ENCODE measurements around the gene PRKCZ. TPM values are rescaled to one million over a fixed set of nuclear protein-coding genes. Genes with fewer than 3 reads are reported as not detected.
"Not testable (repeated sequence)": the region's sequence is repeated elsewhere in the genome, so short reads cannot be mapped to it uniquely, and the experiment has no call there.

PRKCZ gene
- total and polyA plus RNA-seq, 7 experiments from 2014 or later: 3.6 to 29.6 (median 24.0) TPM

DNA sequence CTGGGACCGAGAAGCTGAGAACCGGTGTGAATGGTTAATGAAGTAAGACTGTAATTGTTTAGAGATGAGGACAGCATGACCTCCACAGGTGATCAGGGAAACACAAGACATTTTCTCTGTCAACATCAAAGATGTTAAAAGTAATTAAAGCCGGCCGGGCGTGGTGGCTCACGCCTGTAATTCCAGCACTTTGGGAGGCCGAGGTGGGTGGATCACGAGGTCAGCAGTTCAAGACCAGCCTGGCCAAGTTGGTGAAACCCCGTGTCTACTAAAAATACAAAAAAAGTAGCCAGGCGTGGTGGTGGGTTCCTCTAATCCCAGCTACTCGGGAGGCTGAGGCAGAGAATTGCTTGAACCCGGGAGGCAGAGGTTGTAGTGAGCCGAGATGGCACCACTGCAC is 88.9 kb downstream of the PRKCZ start:
- CTCF ChIA-PET: interaction anchor here (0.6 to 3.0 kb wide), 10 partner anchors 11 to 238 kb away, joined by 3 to 25 read pairs (median 4); no protein-coding TSS in a partner anchor

DNA sequence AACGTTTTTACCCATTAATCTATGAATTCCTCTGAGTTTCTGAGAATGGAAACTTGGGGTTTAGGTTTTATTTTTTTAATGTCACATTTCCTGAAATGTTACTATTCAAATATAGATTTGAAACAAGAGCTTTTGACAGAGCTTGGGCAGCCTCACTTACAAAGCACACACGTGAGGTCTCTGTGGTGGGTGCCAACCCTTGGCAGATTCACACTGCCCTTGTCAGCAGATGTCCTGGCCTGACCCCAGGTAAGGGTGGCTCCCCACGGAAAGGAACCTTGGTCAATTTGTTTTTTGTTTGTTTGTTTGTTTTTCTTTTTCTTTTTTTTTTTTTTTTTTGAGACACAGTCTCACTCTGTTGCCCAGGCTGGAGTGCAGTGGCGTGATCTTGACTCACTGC is 90.8 kb downstream of the PRKCZ start:
- Mint-ChIP-seq H3K4me3 (no peak overlapping the region), H3K27me3 (no peaks in the 10 kb centered on the region), H3K36me3 (peaks cover 0 to 7% (median 0%) of the 10 kb centered on the region in 5 donors), H3K9me3 (no peaks in the 10 kb centered on the region), H3K4me1 (peaks cover 7 to 21% (median 13%) of the 10 kb centered on the region in 7 donors), H3K27ac (no peak overlapping the region)
- H3K27me3 ChIP-seq (ENCODE audit: control insufficient read depth in 2 of 2, insufficient read depth in 2 of 2, low read length in 2 of 2): no peaks in the 10 kb centered on the region
- POLR2A ChIA-PET: interaction anchor here (1.9 kb wide), 1 partner anchor 11 kb away, joined by 4 read pairs; no protein-coding TSS in a partner anchor
- no peak overlapping the region for H3K27ac ChIP-seq (ENCODE audit: low read depth, low read length)
- no peaks in the 10 kb centered on the region for H3K36me3 ChIP-seq (ENCODE audit: control insufficient read depth in 2 of 3, insufficient read depth in 3 of 3, low read length in 3 of 3)
- ATAC-seq (no peak), DNase-seq (no peak)
- intact Hi-C loops (cut with micrococcal nuclease): no loop called here
- H3K4me1 ChIP-seq (ENCODE audit: control insufficient read depth in 2 of 2, insufficient read depth in 2 of 2, low read length in 2 of 2): peaks cover 5 to 8% of the 10 kb centered on the region in 2 donors
- CTCF ChIA-PET: interaction anchor here (1.6 to 3.0 kb wide), 3 partner anchors 10 to 48 kb away, joined by 5 to 25 read pairs (median 11); no protein-coding TSS in a partner anchor
- no peak overlapping the region for H3K4me3 ChIP-seq (ENCODE audit: low read length)
- H3K9me3 ChIP-seq (ENCODE audit: control insufficient read depth in 2 of 3, low read length in 3 of 3): no peaks in the 10 kb centered on the region

More for the DNA sequence above, 88.9 kb downstream of the PRKCZ start:
- not testable (repeated sequence) for H3K4me3 ChIP-seq (ENCODE audit: low read length); H3K4me3 Mint-ChIP-seq; ATAC-seq; H3K27ac ChIP-seq (ENCODE audit: low read depth, low read length); H3K9me3 Mint-ChIP-seq; H3K27me3 ChIP-seq (ENCODE audit: control insufficient read depth in 2 of 2, insufficient read depth in 2 of 2, low read length in 2 of 2); H3K36me3 Mint-ChIP-seq; H3K4me1 ChIP-seq (ENCODE audit: control insufficient read depth in 2 of 2, insufficient read depth in 2 of 2, low read length in 2 of 2); H3K27me3 Mint-ChIP-seq; H3K36me3 ChIP-seq (ENCODE audit: control insufficient read depth in 2 of 3, insufficient read depth in 3 of 3, low read length in 3 of 3); DNase-seq; H3K9me3 ChIP-seq (ENCODE audit: control insufficient read depth in 2 of 3, low read length in 3 of 3)
- peaks cover 7 to 21% (median 12%) of the 10 kb centered on the region in 7 donors for H3K4me1 Mint-ChIP-seq
- H3K27ac Mint-ChIP-seq: peak overlapping the region in 1 of 9 donors; percentile 21
- POLR2A ChIA-PET: interaction anchor here (1.7 kb wide), 1 partner anchor 10 kb away, joined by 7 read pairs; no protein-coding TSS in a partner anchor
- intact Hi-C loops (cut with micrococcal nuclease): loop anchor here in 1 of 2 donors (10.0 kb wide), 1 partner anchor 446 kb away; the partner anchor contains the start of gene PRXL2B

DNA sequence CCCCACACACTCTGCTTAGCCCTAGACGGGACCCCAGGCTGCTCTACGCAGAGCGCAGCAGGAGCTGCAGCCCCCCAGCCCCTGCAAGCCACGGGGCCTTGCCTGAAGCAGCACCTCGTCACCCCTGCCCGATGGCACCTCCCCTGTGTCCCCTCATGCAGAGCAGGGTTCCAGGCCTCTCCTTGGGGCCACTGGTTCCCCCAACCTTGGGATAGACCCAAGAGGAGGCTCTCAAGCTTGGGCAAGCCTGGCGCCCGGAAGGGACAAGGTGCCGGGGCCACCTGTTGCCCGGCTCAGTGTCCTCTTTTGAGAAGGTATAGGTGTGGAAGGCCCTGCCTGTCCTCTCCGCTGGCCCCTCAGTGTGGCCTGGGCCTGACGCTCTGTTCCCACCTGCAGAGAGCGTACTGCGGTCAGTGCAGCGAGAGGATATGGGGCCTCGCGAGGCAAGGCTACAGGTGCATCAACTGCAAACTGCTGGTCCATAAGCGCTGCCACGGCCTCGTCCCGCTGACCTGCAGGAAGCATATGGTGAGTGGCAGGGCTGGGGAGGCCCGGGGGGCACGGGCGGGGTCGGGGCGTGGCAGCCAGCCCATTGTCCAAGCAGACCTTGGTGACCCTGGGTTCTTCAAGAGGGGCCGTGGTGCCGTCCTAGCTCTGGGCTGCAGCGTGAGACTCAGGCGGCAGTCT is 93.7 kb downstream of the PRKCZ start:
- peaks cover 32 to 35% of the 10 kb centered on the region in 2 donors for H3K4me1 ChIP-seq (ENCODE audit: control insufficient read depth in 2 of 2, insufficient read depth in 2 of 2, low read length in 2 of 2)
- H3K9me3 ChIP-seq (ENCODE audit: control insufficient read depth in 2 of 3, low read length in 3 of 3): no peaks in the 10 kb centered on the region
- no peak overlapping the region for H3K27ac Mint-ChIP-seq
- POLR2A ChIA-PET: no interaction called here
- DNase-seq (no peak), ATAC-seq (no peak)
- no peaks in the 10 kb centered on the region for H3K27me3 Mint-ChIP-seq
- H3K4me3 Mint-ChIP-seq: no peak overlapping the region
- H3K27me3 ChIP-seq (ENCODE audit: control insufficient read depth in 2 of 2, insufficient read depth in 2 of 2, low read length in 2 of 2): no peaks in the 10 kb centered on the region
- no peak overlapping the region for H3K4me3 ChIP-seq (ENCODE audit: low read length)
- H3K27ac ChIP-seq (ENCODE audit: low read depth, low read length): no peak overlapping the region
- H3K36me3 Mint-ChIP-seq: peaks cover 0 to 4% (median 0%) of the 10 kb centered on the region in 5 donors
- CTCF ChIA-PET: interaction anchor here (0.7 to 0.8 kb wide), 2 partner anchors 11 to 53 kb away, joined by 3 to 4 read pairs; no protein-coding TSS in a partner anchor
- H3K36me3 ChIP-seq (ENCODE audit: control insufficient read depth in 2 of 3, insufficient read depth in 3 of 3, low read length in 3 of 3): peaks cover 0 to 6% (median 0%) of the 10 kb centered on the region in 3 experiments
- H3K9me3 Mint-ChIP-seq: no peaks in the 10 kb centered on the region
- peaks cover 7 to 13% (median 8%) of the 10 kb centered on the region in 7 donors for H3K4me1 Mint-ChIP-seq
- intact Hi-C loops (cut with micrococcal nuclease): no loop called here

DNA sequence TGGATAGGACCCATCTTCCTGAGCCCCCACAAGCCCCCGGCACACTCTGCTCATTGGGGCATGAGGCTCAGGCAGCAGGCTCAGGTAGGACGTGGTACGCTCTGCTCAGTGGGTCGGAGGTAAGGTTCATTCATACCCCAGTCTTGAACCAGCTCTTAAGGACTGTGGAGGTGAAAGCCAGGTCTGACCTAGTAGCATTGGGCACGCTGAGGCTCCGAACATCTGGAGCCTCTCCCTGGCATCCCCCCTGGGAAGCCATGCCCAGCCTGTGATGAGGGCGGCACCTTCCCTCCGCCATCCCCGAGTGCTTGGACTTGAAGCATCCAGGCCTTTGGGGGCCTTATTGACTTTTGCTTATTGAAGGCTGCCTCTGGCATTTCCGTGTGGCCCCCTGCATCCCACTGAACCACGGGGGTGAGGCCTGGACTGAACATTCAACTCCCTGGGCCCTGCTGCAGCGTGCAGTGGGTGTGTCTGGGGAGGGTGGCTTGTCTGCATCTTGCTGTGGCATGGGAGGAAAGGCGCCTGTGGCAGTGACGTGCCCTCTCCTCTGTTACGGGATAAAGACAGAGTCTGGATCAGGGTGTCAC is 94.4 kb downstream of the PRKCZ start:
- Mint-ChIP-seq H3K9me3 (no peaks in the 10 kb centered on the region), H3K4me1 (peaks cover 6 to 12% (median 7%) of the 10 kb centered on the region in 7 donors), H3K27ac (no peak overlapping the region), H3K27me3 (no peaks in the 10 kb centered on the region), H3K4me3 (no peak overlapping the region), H3K36me3 (peaks cover 0 to 4% (median 0%) of the 10 kb centered on the region in 5 donors)
- intact Hi-C loops (cut with micrococcal nuclease): loop anchor here in 1 of 2 donors (5.0 kb wide), 1 partner anchor 43 kb away; no protein-coding TSS in a partner anchor
- ChIA-PET POLR2A (no interaction called here), CTCF (no interaction called here)
- no peaks in the 10 kb centered on the region for H3K9me3 ChIP-seq (ENCODE audit: control insufficient read depth in 2 of 3, low read length in 3 of 3)
- H3K27me3 ChIP-seq (ENCODE audit: control insufficient read depth in 2 of 2, insufficient read depth in 2 of 2, low read length in 2 of 2): no peaks in the 10 kb centered on the region
- no peak overlapping the region for H3K4me3 ChIP-seq (ENCODE audit: low read length)
- DNase-seq: no peak
- no peak for ATAC-seq
- H3K36me3 ChIP-seq (ENCODE audit: control insufficient read depth in 2 of 3, insufficient read depth in 3 of 3, low read length in 3 of 3): peaks cover 0 to 6% (median 0%) of the 10 kb centered on the region in 3 experiments
- peaks cover 38 to 39% of the 10 kb centered on the region in 2 donors for H3K4me1 ChIP-seq (ENCODE audit: control insufficient read depth in 2 of 2, insufficient read depth in 2 of 2, low read length in 2 of 2)
- no peak overlapping the region for H3K27ac ChIP-seq (ENCODE audit: low read depth, low read length)

DNA sequence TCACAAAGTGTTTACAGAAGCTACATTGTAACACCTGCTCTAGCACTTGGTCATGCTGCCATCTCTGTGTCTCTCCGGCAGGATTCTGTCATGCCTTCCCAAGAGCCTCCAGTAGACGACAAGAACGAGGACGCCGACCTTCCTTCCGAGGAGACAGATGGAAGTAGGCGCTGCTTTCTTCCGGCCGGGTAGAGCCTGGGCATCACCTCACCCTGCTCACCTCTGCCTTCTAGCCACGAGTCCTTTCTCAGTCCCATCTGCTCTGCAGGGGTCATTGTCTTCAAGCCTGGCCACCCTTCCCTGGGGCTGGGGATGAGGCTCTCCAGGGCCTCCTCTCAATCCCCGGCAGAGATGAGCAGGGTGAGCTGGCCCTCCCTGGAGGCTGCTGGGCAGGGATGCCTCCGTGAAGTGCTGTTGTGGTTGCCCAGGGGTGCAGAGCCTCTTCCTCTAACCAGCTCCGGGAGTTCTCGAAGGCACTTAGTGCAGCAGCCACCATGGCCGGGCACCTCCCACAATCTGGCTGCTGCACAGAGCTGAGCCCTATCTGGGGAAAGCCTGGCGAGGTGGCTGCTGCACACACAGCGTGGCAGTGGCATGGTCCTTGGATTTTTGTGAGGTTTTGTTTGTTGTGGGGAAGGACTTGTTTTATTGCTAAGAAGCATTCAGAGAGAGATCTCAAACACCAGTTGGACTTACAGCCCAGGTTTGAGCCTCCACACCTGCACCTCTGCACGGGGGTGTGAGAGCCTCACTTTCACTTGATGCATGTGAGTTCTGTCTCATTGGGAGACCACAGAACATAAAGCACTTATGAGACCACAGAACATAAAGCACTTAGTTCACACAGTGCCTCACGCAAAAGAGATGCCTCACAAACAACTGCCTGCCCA is 96.0 kb downstream of the PRKCZ start:
- intact Hi-C loops (cut with micrococcal nuclease): loop anchor here in 1 of 2 donors (1.0 to 5.0 kb wide), 2 partner anchors 13 to 41 kb away; no protein-coding TSS in a partner anchor
- ChIA-PET CTCF (interaction anchor here (0.7 kb wide), 1 partner anchor 248 kb away, joined by 3 read pairs; no protein-coding TSS in a partner anchor), POLR2A (interaction anchor here (0.6 to 1.0 kb wide), 2 partner anchors 37 to 390 kb away, joined by 3 read pairs; no protein-coding TSS in a partner anchor)
- ATAC-seq (peak; percentile 24), DNase-seq (peak in 7 of 9 donors; percentile 33 to 60 (median 45))
- Mint-ChIP-seq H3K27me3 (no peaks in the 10 kb centered on the region), H3K27ac (no peak overlapping the region), H3K9me3 (no peaks in the 10 kb centered on the region), H3K4me3 (peak overlapping the region in 2 of 10 donors; percentile 3 to 20), H3K4me1 (peaks cover 0 to 14% (median 7%) of the 10 kb centered on the region in 7 donors), H3K36me3 (peaks cover 0 to 4% (median 0%) of the 10 kb centered on the region in 5 donors)
- Histone ChIP-seq H3K4me3 (ENCODE audit: low read length) (no peak overlapping the region), H3K27me3 (ENCODE audit: control insufficient read depth in 2 of 2, insufficient read depth in 2 of 2, low read length in 2 of 2) (no peaks in the 10 kb centered on the region), H3K4me1 (ENCODE audit: control insufficient read depth in 2 of 2, insufficient read depth in 2 of 2, low read length in 2 of 2) (peaks cover 35% of the 10 kb centered on the region in 2 donors), H3K36me3 (ENCODE audit: control insufficient read depth in 2 of 3, insufficient read depth in 3 of 3, low read length in 3 of 3) (peaks cover 0 to 6% (median 0%) of the 10 kb centered on the region in 3 experiments), H3K9me3 (ENCODE audit: control insufficient read depth in 2 of 3, low read length in 3 of 3) (no peaks in the 10 kb centered on the region), H3K27ac (ENCODE audit: low read depth, low read length) (peak overlapping the region; percentile 4)
